DMS53 (cell line): ENCODE data around the gene MAP1LC3B2.

ENCODE experiments used
- DNase-seq: peaks from one replicate; lab custom pipeline; 2025; lab: John Stamatoyannopoulos, UW

The MAP1LC3B2 gene

DNA sequence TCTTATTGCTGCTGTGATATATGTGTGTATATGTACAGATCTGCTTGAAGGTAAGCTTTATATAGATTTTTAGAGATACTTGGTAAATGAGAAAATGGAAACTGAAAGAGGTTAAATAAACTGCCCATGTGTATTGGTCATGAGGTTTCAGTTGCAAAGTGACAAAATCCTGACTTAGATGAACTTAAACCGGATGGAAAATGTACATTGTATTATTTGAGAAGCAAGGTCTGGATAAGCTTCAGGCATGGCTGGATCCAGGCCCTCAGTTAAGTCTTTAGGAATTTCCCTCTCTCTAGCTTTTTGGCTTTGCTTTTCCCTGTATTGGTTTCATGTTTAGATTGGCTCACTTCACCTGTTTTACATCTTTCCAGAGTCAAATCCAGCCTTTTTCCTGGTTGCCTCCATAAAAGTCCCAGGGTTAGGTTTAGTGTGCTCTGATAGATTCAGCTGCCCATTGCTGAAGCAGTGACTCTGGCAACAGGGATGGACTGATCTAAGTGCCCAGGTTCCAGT lies 21.0 kb upstream of the MAP1LC3B2 start:
- peak; percentile 36 for DNase-seq

DNA sequence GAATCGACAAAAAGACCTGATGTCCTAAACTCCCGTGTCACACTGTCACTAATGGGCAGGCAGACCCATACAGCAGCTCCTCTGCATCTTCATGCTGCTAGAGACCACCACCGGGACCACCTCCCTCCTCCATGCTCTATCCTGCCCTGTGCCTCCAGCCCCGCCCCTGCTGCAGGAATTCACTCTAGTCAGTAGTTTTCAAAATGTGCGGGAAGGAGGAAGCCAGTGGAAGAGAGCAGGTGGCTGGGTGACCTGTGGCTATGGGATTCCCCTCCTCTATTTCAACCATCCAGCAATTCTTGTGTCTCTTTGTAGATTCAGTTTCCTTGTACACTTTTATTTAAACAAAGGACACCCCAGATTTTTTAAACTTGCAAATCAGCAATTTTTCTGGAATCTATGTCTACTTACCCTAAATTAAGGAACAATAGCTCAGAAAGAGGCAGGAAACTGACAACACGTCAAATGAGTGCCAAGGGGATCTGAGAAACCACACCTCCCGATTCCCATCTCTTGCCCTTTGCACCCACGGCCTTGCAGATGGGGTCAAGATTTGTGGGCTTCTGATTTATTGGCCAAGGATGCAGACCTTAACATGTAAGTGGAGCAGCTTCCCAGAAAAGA lies 20.4 kb upstream of the MAP1LC3B2 start:
- DNase-seq: peak; percentile 61

DNA sequence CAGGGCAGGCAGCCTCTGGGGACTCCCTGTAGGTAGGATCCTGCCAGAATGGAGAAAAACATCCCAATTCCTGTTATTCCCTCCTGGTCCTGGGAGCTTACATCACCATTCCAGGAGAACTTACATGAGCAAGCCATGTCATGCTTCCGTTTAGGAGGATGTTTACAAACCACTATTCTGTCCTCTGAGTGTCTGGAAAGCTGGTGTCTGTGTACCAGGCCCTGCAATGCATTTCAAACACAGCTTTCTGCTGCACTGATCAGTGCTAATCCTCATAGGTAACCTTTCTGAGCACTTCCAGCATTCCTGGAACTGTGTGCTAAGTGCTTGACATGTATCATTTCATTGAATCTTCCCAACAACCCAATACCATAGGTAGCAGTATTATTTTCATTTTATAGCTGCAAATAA lies 19.8 kb upstream of the MAP1LC3B2 start:
- peak; percentile 94 for DNase-seq

DNA sequence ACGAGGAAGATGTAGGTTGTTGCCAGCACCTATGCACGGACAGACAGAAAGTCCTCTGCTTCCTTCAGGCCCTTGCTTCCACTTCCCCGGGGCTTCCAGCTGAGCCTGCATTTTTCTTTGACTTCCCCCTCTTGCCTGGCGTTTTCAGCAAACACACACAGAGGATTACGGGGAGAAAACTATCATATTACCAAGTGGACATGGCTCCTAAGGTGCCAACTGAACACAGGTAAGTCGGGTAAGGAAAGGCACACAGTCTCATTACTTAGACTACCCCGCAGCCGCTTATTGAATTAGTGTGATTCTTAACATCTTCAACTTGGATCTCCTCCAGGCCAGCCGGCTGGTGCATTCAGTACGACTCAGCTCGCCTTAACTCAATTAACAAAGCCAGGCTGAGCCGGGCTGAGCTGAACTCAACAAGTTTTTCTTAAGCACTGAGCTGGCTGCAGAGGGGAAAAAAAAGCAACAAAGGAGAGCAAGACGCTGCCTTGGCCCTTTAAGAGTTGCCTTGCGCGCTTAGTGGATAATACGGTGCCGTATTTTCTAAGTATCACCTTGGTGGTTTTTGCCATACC lies 19.2 kb upstream of the MAP1LC3B2 start:
- DNase-seq: peak; percentile 90

DNA sequence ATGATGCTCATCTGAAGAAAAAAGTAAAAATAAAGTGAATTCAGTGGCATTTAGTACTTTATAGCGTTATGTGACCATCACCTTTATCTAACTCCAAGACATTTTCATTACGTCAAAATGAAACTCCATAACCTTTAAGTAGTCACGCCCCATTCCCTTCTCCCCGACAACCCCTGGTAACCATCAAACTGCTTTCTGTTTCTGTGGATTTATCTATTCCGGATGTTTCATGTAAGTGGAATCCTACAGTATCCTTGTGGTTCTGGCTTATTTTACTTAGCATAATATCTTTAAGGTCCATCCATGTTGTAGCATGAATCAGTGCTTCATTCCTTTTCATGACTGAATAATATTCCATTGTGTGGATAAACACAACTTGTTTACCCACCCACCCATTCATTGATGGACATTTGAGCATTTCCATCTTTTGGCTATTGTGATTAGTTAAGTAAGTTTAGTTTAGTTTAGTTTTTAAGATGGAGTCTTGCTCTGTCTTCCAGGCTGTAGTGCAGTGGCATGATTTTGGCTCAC lies 18.5 kb upstream of the MAP1LC3B2 start:
- DNase-seq: peak; percentile 35

DNA sequence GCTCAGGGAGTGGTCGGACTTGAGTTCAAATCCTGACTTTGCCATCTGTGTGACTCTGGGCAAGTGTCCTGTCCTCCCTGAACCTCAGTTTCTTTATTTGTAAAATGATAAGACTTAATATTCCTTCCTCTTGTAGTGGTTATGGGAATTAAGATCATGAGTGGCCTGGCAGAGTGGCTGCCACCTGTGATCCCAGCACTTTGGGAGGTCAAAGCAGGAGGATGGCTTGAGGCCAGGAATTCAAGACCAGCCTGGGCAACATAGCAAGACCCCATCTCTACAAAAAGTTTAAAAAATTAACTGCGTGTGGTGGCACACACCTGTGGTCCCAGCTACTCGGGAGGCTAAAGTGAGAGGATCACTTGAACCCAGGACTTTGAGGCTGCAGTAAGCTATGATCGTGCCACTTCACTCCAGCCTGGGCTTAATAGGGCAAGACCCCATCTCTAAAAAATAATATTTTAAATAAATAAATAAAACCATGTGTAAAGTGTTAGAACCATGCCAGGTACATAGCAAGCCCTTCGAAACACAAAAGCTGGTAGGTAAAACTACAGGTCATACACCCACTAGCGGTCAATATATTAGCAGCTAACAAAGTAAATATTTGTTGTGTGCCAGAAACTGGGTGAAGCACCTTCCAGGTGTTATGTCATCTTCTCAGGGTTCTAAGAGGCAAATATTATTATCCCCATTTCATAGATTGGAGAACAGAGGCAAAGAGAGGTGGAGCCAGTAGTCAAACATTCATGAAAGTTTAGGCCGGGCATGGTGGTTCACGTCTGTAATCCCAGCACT lies 17.4 kb upstream of the MAP1LC3B2 start:
- DNase-seq: no peak

DNA sequence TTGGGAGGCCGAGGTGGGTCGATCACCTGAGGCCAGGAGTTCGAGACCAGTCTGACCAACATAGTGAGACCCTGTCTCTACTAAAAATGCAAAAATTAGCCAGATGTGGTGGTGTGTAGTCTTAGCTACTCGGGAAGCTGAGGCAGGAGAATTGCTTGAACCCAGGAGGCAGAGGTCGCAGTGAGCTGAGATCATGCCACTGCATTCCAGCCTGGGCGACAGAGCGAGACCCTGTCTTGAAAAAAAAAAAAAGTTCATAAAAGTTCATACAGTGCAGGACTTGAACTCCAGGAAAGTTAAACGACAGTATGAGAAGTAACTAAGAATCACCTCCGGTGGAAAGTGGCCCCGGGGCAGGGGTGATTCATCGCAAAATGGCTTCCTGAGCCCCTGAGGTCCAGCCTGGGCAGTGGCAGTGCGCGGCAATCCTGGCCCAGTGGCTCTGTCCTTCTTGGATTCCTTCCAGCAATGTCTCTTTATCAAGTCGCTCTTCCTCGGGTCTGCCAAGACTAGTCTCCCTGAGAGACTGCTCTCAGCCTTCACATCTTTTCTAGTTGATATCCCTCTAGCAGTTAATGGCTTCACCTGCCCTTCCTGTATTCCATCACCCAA lies 16.7 kb upstream of the MAP1LC3B2 start:
- DNase-seq: no peak

DNA sequence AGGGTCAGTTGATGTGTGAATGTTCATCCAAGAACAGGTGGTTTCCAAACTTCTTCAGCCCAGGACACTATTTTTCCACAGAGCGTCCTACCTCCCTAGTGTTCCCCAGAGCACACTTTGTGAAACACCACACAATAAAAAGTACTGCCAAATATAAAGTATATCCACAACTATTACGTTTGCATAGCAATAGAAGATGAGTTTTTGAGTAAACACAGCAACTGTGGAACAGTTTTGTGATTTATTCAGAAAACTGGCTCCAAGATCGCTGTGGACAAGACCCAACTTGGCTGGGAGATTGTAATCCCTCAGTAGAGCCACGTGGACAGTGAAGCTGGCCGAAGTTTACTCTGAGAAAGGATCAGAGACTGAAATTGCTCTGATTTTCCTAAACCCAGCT lies 14.5 kb upstream of the MAP1LC3B2 start:
- DNase-seq: no peak

DNA sequence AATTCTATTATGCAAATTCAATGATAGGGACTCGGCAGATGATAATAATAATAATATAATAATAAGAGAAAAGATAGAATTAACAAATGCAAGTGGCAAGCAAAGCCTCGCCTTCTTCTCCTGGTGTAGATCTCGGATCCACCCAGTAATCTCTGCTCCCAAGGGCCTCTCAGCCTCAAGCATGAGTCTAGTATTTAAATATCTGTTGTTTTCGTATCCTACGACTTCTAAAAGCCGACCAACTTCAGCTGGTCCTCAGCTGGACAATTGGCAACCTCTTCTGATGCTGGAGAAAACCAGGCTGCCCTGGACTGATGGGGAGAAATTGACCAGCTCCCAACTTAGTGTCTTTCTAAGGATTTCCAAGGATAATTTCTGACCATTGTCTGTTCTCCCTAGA lies 14.0 kb upstream of the MAP1LC3B2 start:
- no peak for DNase-seq

DNA sequence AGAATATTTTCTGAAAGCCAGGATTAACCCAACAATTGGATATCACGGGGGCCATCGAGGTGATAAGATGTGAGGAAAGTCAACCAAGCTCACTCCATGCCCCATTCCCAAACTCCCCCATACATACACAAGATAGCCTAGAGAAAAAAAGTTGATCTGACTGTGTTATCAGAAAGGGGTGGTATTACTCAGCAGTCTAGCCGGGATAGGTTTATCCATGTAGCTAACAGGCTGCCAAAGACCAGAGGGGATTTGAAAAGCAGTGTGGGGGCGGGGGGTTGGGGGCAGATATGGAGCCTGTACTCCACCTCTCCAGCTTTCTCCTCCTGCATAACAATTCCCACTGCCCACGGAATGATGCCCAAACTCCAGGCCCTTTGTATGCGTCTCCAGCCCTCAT lies 13.2 kb upstream of the MAP1LC3B2 start:
- no peak for DNase-seq

DNA sequence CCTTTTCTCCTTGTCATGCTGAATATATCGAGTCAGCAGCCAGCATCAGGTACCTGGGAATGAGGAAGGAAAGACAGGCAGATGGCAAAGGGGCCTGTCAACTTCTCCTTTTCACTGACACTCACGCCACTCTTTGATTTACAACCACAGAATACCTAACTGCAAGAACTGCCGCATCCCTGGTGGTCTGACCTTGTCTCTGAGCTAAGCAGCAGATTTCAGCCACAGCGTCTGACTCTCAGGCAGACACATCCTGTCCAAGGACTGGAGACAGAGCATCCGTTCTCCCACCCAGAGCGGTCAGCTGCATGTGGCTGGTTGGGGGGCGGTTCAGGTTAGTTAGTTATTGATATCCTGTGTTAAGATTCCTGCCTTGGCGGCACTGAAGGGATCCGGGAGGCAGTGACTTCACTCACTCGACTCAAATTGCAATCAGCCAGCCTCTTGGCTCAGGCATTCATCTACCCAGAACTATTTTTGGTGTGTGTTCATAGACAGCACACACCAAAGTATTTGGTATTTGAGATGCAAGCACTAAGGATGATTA lies 11.2 kb upstream of the MAP1LC3B2 start:
- DNase-seq: no peak

DNA sequence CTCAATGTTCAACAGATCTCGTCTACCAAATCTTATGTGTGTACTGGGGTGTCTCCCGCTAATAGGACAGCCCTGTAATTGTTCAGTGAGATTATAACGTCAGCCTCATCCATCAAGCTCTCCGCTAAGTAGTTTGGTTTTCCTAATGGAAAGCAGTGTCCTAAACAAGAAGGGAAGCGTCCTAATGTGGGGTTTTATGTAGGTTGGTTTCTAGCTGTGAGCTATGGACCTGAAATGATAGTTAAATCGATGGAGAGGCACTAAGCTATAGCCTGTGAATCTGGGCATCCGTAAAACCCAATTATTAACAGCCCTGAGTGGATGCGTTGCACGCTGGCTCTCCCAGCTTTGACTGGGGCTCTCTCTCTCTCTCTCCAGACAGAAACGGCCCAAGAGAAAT lies 9.2 kb upstream of the MAP1LC3B2 start:
- DNase-seq: no peak

DNA sequence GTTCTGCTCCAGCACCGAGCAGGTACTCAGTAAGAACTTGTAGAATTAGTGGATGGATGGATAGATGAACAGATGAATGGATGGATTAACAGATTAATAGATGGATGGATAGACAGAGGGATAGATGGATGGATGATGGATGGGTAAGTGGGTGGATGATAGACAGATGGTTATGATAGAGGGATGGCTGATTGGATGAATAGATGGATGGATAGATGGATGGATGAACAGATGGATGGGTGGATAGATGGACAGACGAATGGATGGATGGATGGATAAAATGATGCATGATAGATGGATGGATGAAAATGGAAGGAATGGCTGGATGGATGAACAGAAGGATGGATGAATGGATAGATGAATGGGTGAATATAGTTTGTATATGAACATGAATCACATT lies 8.0 kb upstream of the MAP1LC3B2 start:
- DNase-seq: no peak

DNA sequence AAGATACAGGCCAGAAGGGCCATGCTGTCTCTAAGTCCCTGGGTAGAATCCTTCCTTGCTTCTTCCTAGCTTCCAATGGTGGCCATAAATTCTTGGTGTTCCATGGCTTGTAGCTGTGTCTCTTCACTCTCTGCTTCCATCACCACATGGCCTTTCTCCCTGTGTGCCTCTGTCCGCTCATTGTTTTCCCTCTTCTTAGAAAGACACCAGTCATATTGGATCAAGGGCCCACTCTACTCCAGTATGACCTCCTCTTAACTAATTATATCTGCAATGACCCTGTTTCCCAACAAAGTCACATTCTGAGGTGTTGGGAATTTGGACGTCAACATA lies 7.6 kb upstream of the MAP1LC3B2 start:
- DNase-seq: no peak

DNA sequence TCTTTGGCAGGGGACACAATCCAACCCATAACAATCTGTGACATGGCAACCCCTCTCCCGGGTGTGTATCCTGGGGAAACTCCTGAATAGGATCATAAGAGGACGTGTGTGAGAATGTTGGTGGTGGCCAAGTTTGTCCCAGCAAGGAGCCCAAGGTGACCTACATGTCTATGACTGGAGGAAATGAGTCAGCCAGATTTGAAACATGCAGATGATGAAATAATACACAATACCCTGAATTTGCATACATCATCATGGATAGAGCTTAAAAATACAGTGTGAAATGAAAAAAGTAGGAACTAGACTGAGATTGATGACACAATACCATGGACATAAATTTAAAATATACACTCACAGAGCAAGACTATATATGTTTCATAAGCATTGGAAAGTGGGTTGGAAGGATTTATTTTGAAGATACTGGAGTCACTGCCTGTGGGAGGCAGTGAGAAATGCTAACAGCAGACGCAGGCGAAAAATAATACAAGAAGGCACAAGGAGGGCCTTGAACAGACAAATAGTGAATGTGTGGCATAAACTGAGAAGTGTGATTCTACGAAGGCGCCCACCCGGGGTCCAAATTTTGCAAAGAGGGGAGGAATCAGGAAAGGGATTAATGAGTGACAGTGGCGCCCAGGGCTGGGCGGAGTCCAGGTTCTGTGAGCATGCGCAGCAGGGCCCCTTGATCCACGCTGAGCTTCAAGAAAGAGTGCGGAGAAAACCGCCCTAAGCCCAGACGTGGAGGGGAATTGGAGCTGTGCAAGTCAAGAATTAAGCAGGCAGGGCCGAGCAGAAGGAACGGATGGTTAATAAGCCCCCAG lies 7.0 kb upstream of the MAP1LC3B2 start:
- peak; percentile 28 for DNase-seq

DNA sequence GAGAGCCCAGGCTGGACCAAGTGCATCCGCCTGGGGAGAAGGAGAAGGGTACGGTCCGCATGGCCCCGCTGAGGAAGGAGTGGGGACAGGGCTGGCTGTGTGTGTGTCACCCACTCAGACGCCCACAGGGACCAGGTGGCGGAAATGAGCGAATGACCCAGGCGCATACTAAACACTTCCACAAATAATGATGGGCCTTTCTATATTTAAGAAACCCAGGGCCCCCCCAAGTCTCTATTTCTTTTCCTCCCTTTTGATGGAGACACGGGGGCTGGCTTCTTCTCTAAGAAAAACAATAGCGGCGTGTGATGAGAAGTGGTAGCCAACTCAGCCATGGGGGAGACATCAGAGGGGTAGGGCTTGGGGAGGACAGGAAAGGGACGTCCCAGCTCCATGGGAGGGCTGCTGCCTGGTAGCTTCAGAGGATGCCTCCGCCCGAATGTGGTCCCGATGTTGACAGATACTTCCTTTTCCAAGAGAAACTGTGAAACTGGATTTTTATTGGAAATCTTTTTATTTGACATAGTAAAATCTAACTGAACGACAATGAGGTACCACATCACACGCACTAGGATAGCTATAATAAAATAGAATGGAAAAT lies 6.3 kb upstream of the MAP1LC3B2 start:
- no peak for DNase-seq

DNA sequence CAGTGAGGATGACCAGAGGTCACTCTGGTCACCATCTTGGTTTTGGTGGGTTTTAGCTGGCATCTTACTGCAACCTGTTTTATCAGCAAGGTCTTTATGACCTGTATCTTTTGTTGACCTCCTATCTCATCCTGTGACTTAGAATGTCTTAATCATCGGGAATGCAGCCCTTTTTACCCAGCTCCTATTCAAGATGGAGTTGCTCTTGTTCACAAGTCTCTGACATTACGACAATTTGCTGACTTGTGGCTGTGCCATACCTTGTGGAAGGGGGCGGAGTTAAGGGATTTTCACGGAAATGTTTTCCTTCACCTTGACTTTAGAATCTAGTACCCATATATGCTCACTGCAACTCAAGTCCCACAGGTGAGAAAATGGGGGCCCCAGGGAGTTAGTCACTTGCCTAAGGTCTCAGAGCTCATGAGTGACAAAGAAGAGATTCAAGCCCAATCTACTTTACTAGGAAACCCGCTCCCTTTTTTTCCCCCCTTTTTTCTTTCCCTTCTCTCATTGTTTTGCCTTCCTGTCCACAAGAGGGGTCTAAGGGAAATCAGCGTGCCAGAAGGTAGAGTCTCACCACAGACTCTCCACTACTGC lies 2.7 kb upstream of the MAP1LC3B2 start:
- DNase-seq: no peak

DNA sequence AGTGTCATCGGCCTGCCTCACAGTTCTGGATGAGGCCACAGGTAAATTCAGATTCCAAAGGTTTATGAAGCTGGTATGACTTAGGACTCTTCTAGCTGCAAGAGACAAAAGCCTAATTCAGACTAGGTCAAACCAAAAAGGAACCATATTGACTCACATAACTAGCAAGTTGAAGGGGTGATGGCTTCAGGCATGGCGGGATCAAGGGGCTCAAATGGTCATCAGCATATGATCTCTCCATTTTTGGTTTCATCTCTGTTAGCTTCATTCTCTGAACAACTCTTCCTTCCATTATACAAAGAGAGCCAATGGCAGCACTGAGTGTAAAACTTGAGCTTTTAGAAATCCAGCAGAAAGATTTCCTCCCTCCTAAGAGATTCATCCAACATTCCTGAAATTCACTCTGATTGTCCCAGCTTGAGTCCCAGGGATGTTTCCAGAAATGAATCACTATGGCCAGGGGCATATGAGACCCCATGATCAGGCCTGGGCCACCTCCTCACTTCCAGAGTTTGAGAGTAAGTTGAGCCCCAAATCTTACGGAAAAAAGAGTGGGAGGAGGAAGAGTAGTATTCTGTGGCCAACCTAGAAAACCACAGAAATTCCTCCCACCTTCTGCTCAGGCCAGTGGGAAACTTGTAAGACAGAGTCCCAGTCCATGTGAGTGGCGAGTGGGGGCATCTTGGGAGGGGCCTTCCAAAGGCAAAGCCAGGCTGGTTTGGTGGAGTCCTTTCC lies 2.0 kb upstream of the MAP1LC3B2 start:
- no peak for DNase-seq

DNA sequence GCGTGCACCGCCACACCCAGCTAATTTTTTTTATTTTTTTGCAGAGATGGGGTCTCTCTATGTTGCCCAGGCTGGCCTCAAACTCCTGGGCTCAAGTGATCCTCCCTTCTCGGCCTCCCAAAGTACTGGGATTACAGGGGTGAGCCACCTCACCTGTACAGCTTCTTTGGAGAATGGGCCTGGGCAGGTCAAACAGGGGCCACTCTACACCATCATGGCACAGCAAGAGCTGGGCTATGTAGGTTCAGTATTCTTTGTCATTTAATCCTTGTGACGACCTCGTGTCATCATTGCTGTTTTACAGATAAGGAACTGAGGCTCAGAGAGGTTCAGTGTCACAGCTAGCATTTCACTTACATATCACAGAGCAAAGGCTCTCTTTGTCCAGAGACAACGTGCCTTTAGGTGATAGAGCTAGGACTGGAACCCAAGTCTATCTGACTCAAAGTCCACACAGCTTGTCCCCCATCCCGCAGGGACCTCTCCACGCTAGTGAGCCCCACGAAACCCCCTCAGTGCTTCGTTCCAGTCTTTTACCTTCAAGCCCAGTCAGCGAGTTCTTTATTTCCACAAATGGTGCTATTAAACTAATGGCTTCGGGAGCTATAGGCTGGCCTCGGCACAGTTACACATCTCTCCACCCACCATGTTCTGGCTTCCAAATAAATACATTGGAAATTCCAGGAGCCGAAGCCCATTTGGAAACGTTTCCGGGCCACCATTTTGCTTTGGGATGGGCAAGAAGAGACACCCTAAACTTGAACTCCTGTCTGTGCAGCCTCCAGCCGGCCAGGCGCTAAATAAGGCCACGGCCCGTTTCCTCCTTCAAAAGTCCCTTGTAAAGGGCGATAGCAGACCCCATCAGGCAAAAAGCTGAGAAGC lies 660 bp upstream of the MAP1LC3B2 start:
- DNase-seq: no peak
